ENCODE results near the gene CDH13.

- TF ChIP-seq RERE (CRISPR knock-in tag; IDR thresholded peaks at IDR 0.05; ENCODE audit: borderline replicate concordance) (no peak), ZBTB2 (IDR thresholded peaks at IDR 0.05) (no peak)
Measured at GRCh38 chr16:83589576-83589975, 962.8 kb downstream of the CDH13 start.

Data from K562 (cell line).